Ishikawa (cell line): ENCODE data around the gene CD52.

Experiments
- CEBPB ChIP-seq: IDR thresholded peaks from 2 replicates; pipeline ENCODE4 v1.6.1; 2012
- CREB1 ChIP-seq: IDR thresholded peaks from 2 replicates; pipeline ENCODE4 v1.6.1; 2012; ENCODE audit warnings: low read depth
- EGR1 ChIP-seq: IDR thresholded peaks from 2 replicates; pipeline ENCODE4 v1.6.1; 2012
- EP300 ChIP-seq: IDR thresholded peaks from 2 replicates; pipeline ENCODE4 v1.6.1; 2012; ENCODE audit warnings: borderline replicate concordance
- FOXM1 ChIP-seq: IDR thresholded peaks from 2 replicates; pipeline ENCODE4 v1.6.1; 2012; ENCODE audit warnings: low read depth, borderline replicate concordance
- MAX ChIP-seq: IDR thresholded peaks from 2 replicates; pipeline ENCODE4 v1.6.1; 2012
- NFIC ChIP-seq: IDR thresholded peaks from 2 replicates; pipeline ENCODE4 v1.6.1; 2012
- RAD21 ChIP-seq: IDR thresholded peaks from 2 replicates; pipeline ENCODE4 v1.6.1; 2012; ENCODE audit warnings: low read depth
- REST ChIP-seq: IDR thresholded peaks from 2 replicates; pipeline ENCODE4 v1.6.1; 2012; ENCODE audit warnings: low read depth, mild to moderate bottlenecking
- TAF1 ChIP-seq: IDR thresholded peaks from 2 replicates; pipeline ENCODE4 v1.6.1; 2012; ENCODE audit warnings: low read depth, mild to moderate bottlenecking
- TCF12 ChIP-seq: IDR thresholded peaks from 2 replicates; pipeline ENCODE4 v1.6.1; 2012; ENCODE audit warnings: low read depth
- TEAD4 ChIP-seq: IDR thresholded peaks from 2 replicates; pipeline ENCODE4 v1.6.1; 2012
- USF1 ChIP-seq: IDR thresholded peaks from 2 replicates; pipeline ENCODE4 v1.6.1; 2012
- YY1 ChIP-seq: IDR thresholded peaks from 2 replicates; pipeline ENCODE4 v1.6.1; 2012; ENCODE audit warnings: low read depth
- ZBTB7A ChIP-seq: IDR thresholded peaks from 2 replicates; pipeline ENCODE4 v1.6.1; 2012; ENCODE audit warnings: low read depth

The CD52 gene

GRCh38 chr1:26323382-26323781 is 5.6 kb downstream of the CD52 start:
- TF ChIP-seq RAD21, result no peak
- no peak for TF ChIP-seq NFIC
- no peak for TF ChIP-seq USF1
- no peak for TF ChIP-seq EP300
- TF ChIP-seq TAF1, result no peak

GRCh38 chr1:26324550-26324949 is 6.8 kb downstream of the CD52 start:
- no peak for TF ChIP-seq EGR1
- no peak for TF ChIP-seq CREB1
- TF ChIP-seq YY1, result no peak
- TF ChIP-seq REST, result no peak
- no peak for TF ChIP-seq CEBPB
- TF ChIP-seq TCF12, result no peak
- no peak for TF ChIP-seq USF1
- no peak for TF ChIP-seq NFIC
- TF ChIP-seq RAD21, result no peak
- TF ChIP-seq EP300, result no peak
- no peak for TF ChIP-seq TEAD4
- no peak for TF ChIP-seq TAF1
- TF ChIP-seq ZBTB7A, result no peak
- TF ChIP-seq FOXM1, result no peak

GRCh38 chr1:26327956-26328362 is 10.2 kb downstream of the CD52 start:
- TF ChIP-seq TCF12, result no peak
- TF ChIP-seq TAF1, result no peak
- TF ChIP-seq TEAD4, result no peak
- no peak for TF ChIP-seq EGR1
- no peak for TF ChIP-seq YY1
- TF ChIP-seq ZBTB7A, result no peak
- TF ChIP-seq MAX, result no peak
- TF ChIP-seq RAD21, result no peak
- no peak for TF ChIP-seq EP300
- TF ChIP-seq CEBPB, result no peak
- TF ChIP-seq USF1, result no peak
- no peak for TF ChIP-seq REST
- TF ChIP-seq CREB1, result no peak
- TF ChIP-seq FOXM1, result no peak
- no peak for TF ChIP-seq NFIC

- TF ChIP-seq YY1 (no peak), EGR1 (no peak), NFIC (no peak), TAF1 (no peak), USF1 (no peak), TCF12 (no peak), MAX (no peak), RAD21 (no peak), EP300 (no peak), ZBTB7A (no peak), REST (no peak), CREB1 (no peak), TEAD4 (no peak), CEBPB (no peak), FOXM1 (no peak)
These were observed 10.8 kb downstream of the CD52 start for GRCh38 chr1:26328597-26328996.
